GM23338 (cell line): ENCODE measurements around the gene RP9. TPM values are rescaled to one million over a fixed set of nuclear protein-coding genes. Genes with fewer than 3 reads are reported as not detected.

Experiments used
- ATAC-seq: fragments of 200-7000 bp; cut with Tn5 transposase; 3 replicates; pipeline ENCODE4 v1.9.1; 2020
- DNase-seq: peaks from one replicate; pipeline ENCODE4 v3.0.0-alpha.2; 2015; ENCODE audit warnings: low spot score
- H2AFZ ChIP-seq: fragments of 200-600 bp; sonication (generic); 2 replicates; pipeline ENCODE4 v1.8.0; 2016; ENCODE audit warnings: antibody characterized with exemption, mild to moderate bottlenecking, moderate library complexity
- H3F3A ChIP-seq: fragments of 200-600 bp; sonication (generic); replicated peaks from 2 replicates; pipeline ENCODE4 v1.8.0; 2017; ENCODE audit warnings: antibody characterized with exemption, mixed run types, low read depth
- H3K27ac ChIP-seq: fragments of 200-600 bp; sonication (generic); 2 replicates; pipeline ENCODE4 v1.6.1; 2016; ENCODE audit warnings: low read depth
- H3K27me3 ChIP-seq: fragments of 200-600 bp; sonication (generic); 2 replicates; pipeline ENCODE4 v1.8.0; 2016; ENCODE audit warnings: mild to moderate bottlenecking, mixed run types, moderate library complexity; ENCODE audit not compliant: insufficient read depth
- H3K36me3 ChIP-seq: fragments of 200-600 bp; sonication (generic); 2 replicates; pipeline ENCODE4 v1.8.0; 2016; ENCODE audit warnings: mild to moderate bottlenecking; ENCODE audit not compliant: insufficient read depth
- H3K4me1 ChIP-seq: fragments of 200-600 bp; sonication (generic); 2 replicates; pipeline ENCODE4 v1.8.0; 2016; ENCODE audit warnings: mild to moderate bottlenecking, moderate library complexity; ENCODE audit not compliant: insufficient read depth
- H3K4me2 ChIP-seq: fragments of 200-600 bp; sonication (generic); 2 replicates; pipeline ENCODE4 v1.7.1; 2017; ENCODE audit warnings: mixed run types
- H3K4me3 ChIP-seq: fragments of 200-600 bp; sonication (generic); 2 replicates; pipeline ENCODE4 v1.6.1; 2016; ENCODE audit warnings: mixed run types
- H3K79me2 ChIP-seq: fragments of 200-600 bp; sonication (generic); replicated peaks from 2 replicates; pipeline ENCODE4 v1.8.0; 2017; ENCODE audit warnings: mild to moderate bottlenecking; ENCODE audit not compliant: insufficient read depth
- H3K9me2 ChIP-seq: fragments of 200-600 bp; sonication (generic); 2 replicates; pipeline ENCODE4 v1.8.0; 2017; ENCODE audit not compliant: insufficient read depth
- H4K20me1 ChIP-seq: fragments of 200-600 bp; sonication (generic); replicated peaks from 2 replicates; pipeline ENCODE4 v1.8.0; 2017; ENCODE audit warnings: mild to moderate bottlenecking; ENCODE audit not compliant: insufficient read depth
- H3K27ac Mint-ChIP-seq: 2 replicates; pipeline ENCODE4 v1.8.0; 2020; ENCODE audit warnings: inconsistent platforms, mild to moderate bottlenecking, moderate library complexity, mixed read lengths
- H3K27me3 Mint-ChIP-seq: 3 replicates; pipeline ENCODE4 v1.8.0; 2022; ENCODE audit warnings: low read depth, mild to moderate bottlenecking, moderate library complexity, mixed read lengths, inconsistent platforms; ENCODE audit not compliant: insufficient read depth, poor library complexity
- H3K36me3 Mint-ChIP-seq: 3 replicates; pipeline ENCODE4 v1.8.0; 2021; ENCODE audit warnings: low read depth, mild to moderate bottlenecking, inconsistent platforms, moderate library complexity, mixed read lengths
- H3K4me1 Mint-ChIP-seq: 3 replicates; pipeline ENCODE4 v1.8.0; 2020; ENCODE audit warnings: mild to moderate bottlenecking, inconsistent platforms, mixed read lengths
- H3K4me3 Mint-ChIP-seq: 3 replicates; pipeline ENCODE4 v1.8.0; 2021; ENCODE audit warnings: moderate library complexity, mild to moderate bottlenecking, inconsistent platforms, mixed read lengths
- H3K9me3 Mint-ChIP-seq: 3 replicates; pipeline ENCODE4 v1.8.0; 2020; ENCODE audit warnings: moderate library complexity, mild to moderate bottlenecking, inconsistent platforms, mixed read lengths
- CTCF ChIP-seq, 2 experiments: fragments of 200-600 bp in 1 of 2; sonication (generic) in 1 of 2; conservative IDR thresholded peaks; 2 replicates each; pipeline versions ENCODE4 v1.5.1 to v1.6.1; 2016 to 2017; ENCODE audit warnings: antibody characterized with exemption in 2 of 2, low read depth in 2 of 2, mild to moderate bottlenecking in 2 of 2, moderate library complexity in 1 of 2
- ETS1 ChIP-seq: IDR thresholded peaks from 2 replicates; pipeline ENCODE4 v1.6.1; 2016; ENCODE audit warnings: antibody characterized with exemption
- NANOG ChIP-seq: IDR thresholded peaks from 2 replicates; pipeline ENCODE4 v1.6.1; 2016; ENCODE audit warnings: antibody characterized with exemption, borderline replicate concordance
- STAT1 ChIP-seq: IDR thresholded peaks from one replicate; pipeline ENCODE4 v1.6.1; 2016; ENCODE audit warnings: antibody characterized with exemption; ENCODE audit not compliant: unreplicated experiment
- ZNF331 ChIP-seq: fragments of 250-450 bp; sonication (Bioruptor Pico); IDR thresholded peaks from 2 replicates; pipeline ENCODE4 v1.5.0; 2020; ENCODE audit warnings: low read depth, mild to moderate bottlenecking, moderate library complexity
- ZNF462 ChIP-seq: fragments of 250-450 bp; sonication (Bioruptor Pico); IDR thresholded peaks from 2 replicates; pipeline ENCODE4 v1.5.0; 2020; ENCODE audit warnings: mild to moderate bottlenecking, moderate library complexity
- polyA plus RNA-seq: library from polyadenylated mRNA; unstranded; fragments of >200 nt; fragmentation: Nextera tagmentation; extraction: Ambion mirVana; gene quantifications from 2 replicates; pipeline ENCODE4 v1.2.1, GENCODE V29; 2016
- total RNA-seq: library from RNA; depleted of rRNA; stranded (reverse); fragments of >200 nt; shearing (Covaris generic); gene quantifications from 2 replicates; pipeline ENCODE4 v1.2.3, GENCODE V29; 2014

The RP9 gene
- total and polyA plus RNA-seq, 2 experiments from 2014 or later = 8.7 to 43.2 TPM

GRCh38 chr7:33091111-33091531 lies 18.1 kb downstream of the RP9 start (continued):
- TF ChIP-seq ZNF462 (CRISPR knock-in tag) (no peak), NANOG (no peak), ZNF331 (no peak), STAT1 (no peak), ETS1 (no peak)

- peaks cover 2% of the 10 kb centered on the region for H3K27me3 Mint-ChIP-seq
- H3K9me2 ChIP-seq = no peaks in the 10 kb centered on the region; the same call in 1 of the 2 replicates
- H3K4me3 Mint-ChIP-seq = no peak overlapping the region
- H3K4me2 ChIP-seq = no peak overlapping the region
- no peaks in the 10 kb centered on the region for H3K4me1 ChIP-seq
- no peak overlapping the region for H3K27ac Mint-ChIP-seq
- H3K79me2 ChIP-seq = no peaks in the 10 kb centered on the region
- H3K36me3 Mint-ChIP-seq = no peaks in the 10 kb centered on the region; the same call in 1 of the 3 replicates
- ATAC-seq (no peak), DNase-seq (no peak)
- H3K4me3 ChIP-seq = no peak overlapping the region
- H3K36me3 ChIP-seq = peaks cover under 1% of the 10 kb centered on the region; the same call in 1 of the 2 replicates
- H3K4me1 Mint-ChIP-seq = no peaks in the 10 kb centered on the region
- H3K27ac ChIP-seq = no peak overlapping the region
- H2AFZ ChIP-seq = no peak overlapping the region
- H4K20me1 ChIP-seq = no peaks in the 10 kb centered on the region
- H3K9me3 Mint-ChIP-seq = no peaks in the 10 kb centered on the region
- H3F3A ChIP-seq = no peaks in the 10 kb centered on the region
- no peaks in the 10 kb centered on the region for H3K27me3 ChIP-seq
- no peak for TF ChIP-seq ETS1
- no peak for TF ChIP-seq CTCF (conservative IDR thresholded peaks at IDR 0.05; ENCODE audit: low read depth in 2 of 2)
These were observed 20.1 kb downstream of the RP9 start for GRCh38 chr7:33089142-33089541.
